ENCODE data around the gene CASP7. TPM values are rescaled to one million over a fixed set of nuclear protein-coding genes. Genes with fewer than 3 reads are reported as not detected.

The CASP7 gene
- total RNA-seq, 1 donor from 2014 or later: 13.8 TPM

- intact Hi-C loops (cut with DNase I): no loop called here
- Histone ChIP-seq H3K27me3 (no peaks in the 10 kb centered on the region), H3K9me3 (no peaks in the 10 kb centered on the region), H3K36me3 (no peaks in the 10 kb centered on the region), H3K4me3 (no peak overlapping the region), H3K27ac (no peak overlapping the region), H3K4me1 (no peaks in the 10 kb centered on the region)
- no peak for TF ChIP-seq CTCF (IDR thresholded peaks at IDR 0.05)
- TF ChIP-seq POLR2AphosphoS5 (IDR thresholded peaks at IDR 0.05; ENCODE audit: insufficient read depth in 1 of 2, low read depth in 1 of 2): no peak
- no peak for TF ChIP-seq POLR2A (IDR thresholded peaks at IDR 0.05)
- DNase-seq (ENCODE audit: extremely low spot score in 2 of 2): no peak
These were observed 73.4 kb downstream of the CASP7 start for GRCh38 chr10:113753020-113753692.

- H3K9me3 ChIP-seq: no peaks in the 10 kb centered on the region
- TF ChIP-seq POLR2AphosphoS5 (IDR thresholded peaks at IDR 0.05; ENCODE audit: insufficient read depth in 1 of 2, low read depth in 1 of 2) (no peak), CTCF (IDR thresholded peaks at IDR 0.05) (no peak), POLR2A (IDR thresholded peaks at IDR 0.05) (no peak)
- H3K4me1 ChIP-seq: no peaks in the 10 kb centered on the region
- intact Hi-C loops (cut with DNase I): no loop called here
- no peak overlapping the region for H3K27ac ChIP-seq
- no peak overlapping the region for H3K4me3 ChIP-seq
- H3K27me3 ChIP-seq: no peaks in the 10 kb centered on the region
- no peaks in the 10 kb centered on the region for H3K36me3 ChIP-seq
- DNase-seq (ENCODE audit: extremely low spot score in 2 of 2): no peak
These were observed 74.4 kb downstream of the CASP7 start for GRCh38 chr10:113754125-113754524.

GRCh38 chr10:113754768-113755167 is 75.1 kb downstream of the CASP7 start:
- intact Hi-C loops (cut with DNase I): no loop called here
- no peak for DNase-seq (ENCODE audit: extremely low spot score in 2 of 2)
- H3K4me1 ChIP-seq: no peaks in the 10 kb centered on the region
- H3K9me3 ChIP-seq: no peaks in the 10 kb centered on the region
- no peaks in the 10 kb centered on the region for H3K36me3 ChIP-seq
- H3K27ac ChIP-seq: no peak overlapping the region
- H3K4me3 ChIP-seq: no peak overlapping the region
- H3K27me3 ChIP-seq: no peaks in the 10 kb centered on the region
- TF ChIP-seq CTCF (IDR thresholded peaks at IDR 0.05) (no peak), POLR2A (IDR thresholded peaks at IDR 0.05) (no peak), POLR2AphosphoS5 (IDR thresholded peaks at IDR 0.05; ENCODE audit: insufficient read depth in 1 of 2, low read depth in 1 of 2) (no peak)

GRCh38 chr10:113756940-113757543 is 77.3 kb downstream of the CASP7 start:
- no peak for DNase-seq (ENCODE audit: extremely low spot score in 2 of 2)
- Histone ChIP-seq H3K36me3 (no peaks in the 10 kb centered on the region), H3K4me1 (no peaks in the 10 kb centered on the region), H3K27me3 (no peaks in the 10 kb centered on the region), H3K27ac (no peak overlapping the region), H3K9me3 (no peaks in the 10 kb centered on the region), H3K4me3 (no peak overlapping the region)
- TF ChIP-seq CTCF (IDR thresholded peaks at IDR 0.05) (no peak), POLR2AphosphoS5 (IDR thresholded peaks at IDR 0.05; ENCODE audit: insufficient read depth in 1 of 2, low read depth in 1 of 2) (no peak), POLR2A (IDR thresholded peaks at IDR 0.05) (no peak)
- intact Hi-C loops (cut with DNase I): no loop called here

- TF ChIP-seq CTCF (IDR thresholded peaks at IDR 0.05) (no peak), POLR2A (IDR thresholded peaks at IDR 0.05) (no peak), POLR2AphosphoS5 (IDR thresholded peaks at IDR 0.05; ENCODE audit: insufficient read depth in 1 of 2, low read depth in 1 of 2) (no peak)
- Histone ChIP-seq H3K4me3 (no peak overlapping the region), H3K27ac (no peak overlapping the region), H3K9me3 (no peaks in the 10 kb centered on the region), H3K4me1 (no peaks in the 10 kb centered on the region), H3K36me3 (no peaks in the 10 kb centered on the region), H3K27me3 (no peaks in the 10 kb centered on the region)
- intact Hi-C loops (cut with DNase I): no loop called here
- DNase-seq (ENCODE audit: extremely low spot score in 2 of 2): no peak
These were observed 82.4 kb downstream of the CASP7 start for GRCh38 chr10:113762083-113762482.
